ENCODE data around the gene GNG12.

GNG12 gene

GRCh38 chr1:67787746-67788145 is 45.5 kb downstream of the GNG12 start:
- no peak for DNase-seq

GRCh38 chr1:67785847-67786753 is 47.2 kb downstream of the GNG12 start:
- no peak for DNase-seq

GRCh38 chr1:67784545-67785186 is 48.6 kb downstream of the GNG12 start:
- DNase-seq = no peak

GRCh38 chr1:67780637-67781036 is 52.6 kb downstream of the GNG12 start:
- no peak for DNase-seq

GRCh38 chr1:67777440-67777839 is 55.8 kb downstream of the GNG12 start:
- no peak for DNase-seq

- no peak for DNase-seq
Observed at GRCh38 chr1:67777016-67777415, 56.3 kb downstream of the GNG12 start.

GRCh38 chr1:67773462-67773861 is 59.8 kb downstream of the GNG12 start:
- no peak for DNase-seq

- no peak for DNase-seq
Observed at GRCh38 chr1:67771749-67772148, 61.5 kb downstream of the GNG12 start.

- DNase-seq = no peak
Observed at GRCh38 chr1:67771152-67771551, 62.1 kb downstream of the GNG12 start.

GRCh38 chr1:67769633-67770256 is 63.5 kb downstream of the GNG12 start:
- no peak for DNase-seq

- no peak for DNase-seq
Observed at GRCh38 chr1:67768480-67768879, 64.8 kb downstream of the GNG12 start.

- DNase-seq = no peak
Observed at GRCh38 chr1:67767103-67767782, 66.0 kb downstream of the GNG12 start.

- DNase-seq = peak in 33 of 56 donors; percentile 3 to 51 (median 20)
Observed at GRCh38 chr1:67766141-67766978, 66.9 kb downstream of the GNG12 start.

- DNase-seq = no peak
Observed at GRCh38 chr1:67764633-67765032, 68.6 kb downstream of the GNG12 start.

GRCh38 chr1:67761730-67762129 is 71.5 kb downstream of the GNG12 start:
- DNase-seq = no peak

GRCh38 chr1:67761091-67761490 is 72.2 kb downstream of the GNG12 start:
- no peak for DNase-seq

- peak in 35 of 56 donors; percentile 5 to 58 (median 20) for DNase-seq
Observed at GRCh38 chr1:67760030-67760821, 73.0 kb downstream of the GNG12 start.

GRCh38 chr1:67759692-67760029 is 73.6 kb downstream of the GNG12 start:
- DNase-seq = no peak

GRCh38 chr1:67759066-67759465 is 74.2 kb downstream of the GNG12 start:
- DNase-seq = no peak

GRCh38 chr1:67755619-67756018 is 77.6 kb downstream of the GNG12 start:
- no peak for DNase-seq
